Activated CD4-positive, alpha-beta T cell treated with anti-CD3 and anti-CD28 coated beads for 1 hour (primary cell): ENCODE data around the gene JDP2.

Source experiments
- DNase-seq: peaks from one replicate; pipeline ENCODE4 v3.0.0-alpha.2; 2020

JDP2 gene

GRCh38 chr14:75411214-75411540 lies 16.6 kb upstream of the JDP2 start:
- DNase-seq, result no peak

GRCh38 chr14:75413013-75413412 lies 14.8 kb upstream of the JDP2 start:
- DNase-seq, result no peak

DNA sequence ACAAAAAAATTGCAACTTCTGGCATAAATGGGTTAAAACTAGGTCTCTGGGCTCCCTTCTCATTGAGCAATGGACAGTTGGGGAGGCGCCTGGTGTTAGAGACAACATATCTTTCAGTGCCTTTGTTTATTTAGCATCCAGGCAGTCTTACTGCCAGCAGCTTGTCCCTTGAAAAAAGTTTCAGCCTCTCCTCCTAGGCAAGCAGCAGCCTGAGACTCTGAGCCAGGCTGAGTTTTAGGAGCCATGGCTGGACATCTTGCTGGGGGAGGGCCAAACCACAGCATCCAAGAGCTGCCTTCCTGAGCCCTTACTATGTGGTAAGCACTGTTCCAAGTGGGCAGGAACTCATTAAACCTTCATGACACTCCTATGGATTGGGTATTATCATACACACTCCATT lies 10.1 kb upstream of the JDP2 start:
- no peak for DNase-seq

DNA sequence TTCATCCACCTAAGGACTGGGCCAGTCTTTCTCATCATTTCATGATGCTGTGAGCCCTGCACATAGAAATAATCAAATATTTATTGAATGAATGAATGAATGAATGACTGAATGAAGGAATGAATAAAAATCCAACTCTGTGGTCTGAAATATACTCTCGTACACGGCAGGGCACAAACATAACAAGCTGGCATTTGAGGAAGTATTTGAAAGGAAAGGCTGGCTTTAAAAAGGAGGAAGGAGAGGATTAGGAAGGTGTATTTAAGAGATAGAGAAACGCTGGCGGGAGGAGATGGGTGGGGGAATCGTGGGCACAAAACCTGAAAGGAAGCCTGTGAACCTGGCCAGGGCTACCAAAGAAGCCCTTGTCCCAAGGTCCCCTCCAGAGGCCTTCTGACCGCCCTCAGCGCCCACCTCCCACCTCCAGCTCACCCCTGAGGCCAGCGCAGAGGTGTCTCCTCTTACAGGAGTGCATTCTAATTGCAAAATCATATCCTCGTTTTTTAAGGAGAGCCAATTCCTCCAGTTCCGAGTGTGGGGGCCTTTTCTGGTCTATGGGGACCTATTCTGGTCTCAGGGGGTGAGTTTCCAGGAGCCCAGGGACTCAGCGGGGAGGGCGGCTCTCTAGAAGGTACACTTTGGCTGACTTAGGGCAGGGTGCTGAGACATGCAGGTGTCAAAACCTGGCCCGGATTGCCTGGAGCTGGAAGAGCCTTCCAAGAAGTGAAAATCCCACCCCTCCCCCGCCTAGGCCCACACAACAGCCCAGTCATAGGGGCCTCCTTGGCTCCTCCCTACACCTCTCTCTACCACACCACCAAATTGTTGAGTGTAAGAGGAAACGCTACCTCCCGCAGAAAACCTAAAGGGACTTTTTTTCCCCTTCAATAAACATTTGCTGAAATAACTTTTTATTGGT lies 8.7 kb upstream of the JDP2 start:
- no peak for DNase-seq

DNA sequence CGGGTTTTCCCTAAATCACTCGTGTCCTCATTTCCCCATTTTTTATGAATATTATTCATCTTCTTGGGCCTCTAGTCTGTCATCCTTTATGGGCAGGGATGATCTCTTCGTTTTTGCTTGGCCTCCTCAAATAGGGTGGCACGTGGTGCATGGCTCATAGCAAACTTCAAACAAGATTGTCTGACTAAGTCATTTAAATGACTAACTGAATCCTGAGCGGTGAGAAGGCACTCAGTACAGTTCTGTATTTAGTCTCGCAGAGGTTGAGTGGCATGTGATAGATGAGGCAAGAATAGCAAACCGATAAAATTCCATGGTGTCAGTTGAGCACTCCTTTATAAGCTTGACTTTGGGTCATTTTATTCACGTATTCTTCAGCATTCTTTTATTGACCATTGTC lies 5.7 kb upstream of the JDP2 start:
- no peak for DNase-seq

GRCh38 chr14:75424496-75424895 lies 3.3 kb upstream of the JDP2 start:
- DNase-seq, result no peak

GRCh38 chr14:75425446-75425845 lies 2.4 kb upstream of the JDP2 start:
- no peak for DNase-seq

DNA sequence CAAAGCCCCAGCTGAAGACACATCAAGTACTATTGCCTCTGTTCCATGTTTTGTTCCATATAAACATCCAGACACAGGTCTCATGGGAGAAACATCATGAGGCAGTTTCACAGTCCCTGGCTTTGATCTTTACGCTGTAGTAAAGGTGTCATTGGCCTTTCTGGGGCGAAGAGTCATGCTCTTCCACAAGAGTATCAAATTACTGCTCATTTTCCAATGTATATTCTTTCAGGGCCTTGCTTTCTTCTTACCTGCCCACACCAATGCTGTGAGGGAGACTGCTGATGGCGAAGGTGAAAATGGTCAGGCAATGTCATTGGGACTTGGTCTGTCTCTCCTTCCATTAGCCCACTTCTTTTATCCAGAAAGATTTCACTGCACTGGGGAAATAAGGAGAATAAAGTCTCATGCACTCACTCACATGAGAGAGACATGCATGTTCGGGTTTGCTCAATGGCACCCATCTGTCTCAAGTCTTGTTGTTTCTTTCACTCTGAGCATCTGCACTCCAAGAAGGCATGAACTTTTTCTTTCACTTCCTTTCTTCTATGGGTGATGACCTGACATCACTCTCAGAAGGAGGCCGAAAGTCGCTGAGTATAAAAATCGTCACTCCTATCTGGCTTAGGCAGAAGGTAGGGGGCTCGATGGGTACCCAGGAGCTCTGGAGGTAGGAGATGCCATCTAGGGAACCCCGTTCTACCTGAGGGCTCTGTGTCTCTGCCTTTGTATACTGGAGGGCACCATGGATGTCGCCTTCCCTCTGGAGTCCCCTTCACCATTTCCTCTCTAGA lies 1.3 kb upstream of the JDP2 start:
- DNase-seq, result no peak

DNA sequence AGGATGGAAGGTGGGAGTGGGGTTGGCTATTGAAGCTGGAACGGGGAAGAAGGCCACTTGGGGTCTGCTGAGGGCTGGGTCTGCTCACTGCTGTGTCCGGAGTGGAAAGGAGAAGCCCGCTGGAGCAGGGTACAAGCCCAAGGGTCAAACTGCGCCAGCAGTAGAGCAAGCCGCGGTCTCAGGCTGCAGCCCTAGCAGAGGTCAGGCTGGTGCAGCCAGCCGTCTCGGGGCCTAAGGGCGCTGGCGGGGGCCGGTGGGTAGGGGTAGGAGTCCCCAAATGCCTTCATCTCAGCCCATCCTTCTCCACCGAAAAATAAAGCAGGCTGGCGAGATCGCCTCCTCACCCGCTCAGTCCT lies 718 bp upstream of the JDP2 start:
- DNase-seq, result no peak

- no peak for DNase-seq
These were observed 645 bp downstream of the JDP2 start for GRCh38 chr14:75428230-75429104.

DNA sequence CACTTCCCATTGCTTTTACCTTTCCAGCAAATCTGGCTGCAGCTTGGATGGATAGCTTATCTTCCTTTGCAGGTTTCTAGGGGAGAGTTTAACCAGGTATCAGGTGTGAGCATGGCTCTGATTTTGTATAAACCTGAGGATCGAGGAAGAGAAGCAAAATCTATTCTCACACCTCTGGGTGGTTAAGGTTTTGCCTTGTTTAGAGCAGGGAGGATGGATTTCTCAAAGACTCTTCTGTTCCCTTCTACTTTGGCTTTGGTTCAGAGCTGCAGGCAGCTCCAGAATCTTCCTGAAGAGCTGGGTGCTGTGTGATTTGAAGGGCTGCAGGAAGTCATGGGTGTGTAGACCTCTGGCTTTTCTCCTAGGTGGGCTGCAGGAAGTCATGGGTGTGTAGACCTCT lies 1.7 kb downstream of the JDP2 start:
- no peak for DNase-seq

DNA sequence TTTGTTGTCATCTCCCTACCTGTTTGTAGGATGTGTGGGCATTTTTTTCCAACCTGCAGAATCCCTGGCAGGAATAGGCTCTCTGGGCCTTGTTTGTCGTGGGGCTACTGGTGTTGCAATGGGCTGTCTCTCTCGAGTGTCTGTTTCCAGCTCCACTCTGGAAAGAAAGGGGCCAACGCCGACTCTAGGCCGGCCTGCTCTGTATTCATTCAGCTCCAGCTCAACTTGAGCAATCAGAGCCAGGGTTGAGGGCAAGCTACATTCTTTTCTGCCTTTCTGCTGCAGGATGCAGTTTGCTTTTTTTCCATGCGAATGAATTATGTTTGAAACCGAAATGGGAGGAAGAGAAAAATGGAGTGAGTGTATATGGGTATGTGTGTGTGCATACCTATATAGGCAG lies 2.3 kb downstream of the JDP2 start:
- no peak for DNase-seq

DNA sequence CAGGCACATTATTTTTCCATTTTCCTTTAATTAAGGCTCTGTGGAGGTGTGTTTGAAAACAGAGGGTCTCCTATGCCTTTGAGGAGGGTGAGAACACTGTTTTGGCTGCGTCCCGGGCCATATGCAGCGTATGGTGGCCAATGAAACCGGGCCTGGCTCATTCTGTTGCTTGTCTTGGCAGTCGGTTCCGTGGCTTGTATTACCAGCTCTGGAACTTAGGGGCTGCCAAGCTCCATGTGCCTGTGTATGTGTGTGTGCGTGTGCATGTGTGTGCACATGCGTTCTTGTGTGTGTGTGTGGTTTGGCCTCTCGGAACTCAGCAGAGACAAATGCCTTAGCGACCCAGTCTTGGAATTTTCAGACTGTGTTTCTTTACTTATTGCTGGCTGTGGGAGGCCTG lies 2.7 kb downstream of the JDP2 start:
- no peak for DNase-seq

DNA sequence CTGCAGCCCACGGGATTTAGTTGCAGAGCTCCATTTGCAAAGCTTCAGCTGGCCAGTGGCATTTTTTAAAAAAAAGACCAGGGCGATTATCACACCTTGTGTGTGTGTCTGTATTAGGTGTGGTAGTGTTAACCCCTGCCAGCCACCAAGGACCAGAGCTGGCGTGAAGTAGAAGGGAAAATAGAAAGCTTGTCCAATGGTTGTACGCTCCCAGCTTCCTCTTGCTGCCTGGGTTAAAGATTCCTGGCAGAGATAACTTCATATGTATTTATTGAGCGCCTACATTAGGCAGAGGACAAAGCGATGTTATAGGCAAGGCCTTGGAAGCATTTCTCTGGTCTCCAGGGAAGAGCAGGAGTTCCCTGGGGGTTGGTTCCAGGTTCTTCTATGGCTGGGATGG lies 3.2 kb downstream of the JDP2 start:
- no peak for DNase-seq

DNA sequence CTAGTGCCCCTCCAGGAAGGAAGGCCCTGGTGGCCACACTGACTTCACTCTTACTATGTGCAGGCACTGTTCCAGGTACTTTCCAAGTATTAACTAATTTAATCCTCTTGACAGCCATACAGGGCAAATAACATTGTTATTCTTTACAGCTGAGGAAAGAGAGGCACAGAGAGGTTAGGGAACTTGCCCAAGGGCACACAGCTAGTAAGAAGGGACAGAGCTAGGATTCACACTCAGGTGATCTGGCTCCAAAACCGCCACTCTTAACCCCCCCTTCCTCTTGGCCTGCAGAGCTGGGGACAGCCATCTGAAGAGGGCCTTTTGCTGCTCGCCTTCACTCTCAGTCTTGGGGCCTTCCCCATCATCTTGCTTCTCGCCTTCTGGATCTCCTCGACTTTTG lies 4.0 kb downstream of the JDP2 start:
- DNase-seq, result no peak

DNA sequence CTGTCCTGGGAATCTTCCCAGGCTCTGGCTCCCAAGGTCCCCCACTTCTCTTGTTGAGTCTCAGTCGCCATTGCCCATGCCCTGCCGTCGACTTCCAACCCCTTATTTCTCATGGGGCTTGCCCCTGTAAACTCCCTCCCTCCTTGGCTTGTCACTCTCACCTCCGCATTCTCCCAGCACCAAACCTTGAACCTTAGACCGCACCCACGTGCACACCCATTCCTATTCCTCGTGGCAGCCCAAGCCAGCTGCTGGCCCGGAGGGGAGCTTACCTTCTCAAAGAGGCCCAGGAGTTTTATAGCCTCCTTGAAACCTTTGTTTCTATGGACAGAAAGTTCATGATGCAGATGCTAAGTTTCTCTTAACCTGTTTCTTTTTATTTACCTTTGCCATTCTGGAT lies 4.6 kb downstream of the JDP2 start:
- DNase-seq, result no peak

DNA sequence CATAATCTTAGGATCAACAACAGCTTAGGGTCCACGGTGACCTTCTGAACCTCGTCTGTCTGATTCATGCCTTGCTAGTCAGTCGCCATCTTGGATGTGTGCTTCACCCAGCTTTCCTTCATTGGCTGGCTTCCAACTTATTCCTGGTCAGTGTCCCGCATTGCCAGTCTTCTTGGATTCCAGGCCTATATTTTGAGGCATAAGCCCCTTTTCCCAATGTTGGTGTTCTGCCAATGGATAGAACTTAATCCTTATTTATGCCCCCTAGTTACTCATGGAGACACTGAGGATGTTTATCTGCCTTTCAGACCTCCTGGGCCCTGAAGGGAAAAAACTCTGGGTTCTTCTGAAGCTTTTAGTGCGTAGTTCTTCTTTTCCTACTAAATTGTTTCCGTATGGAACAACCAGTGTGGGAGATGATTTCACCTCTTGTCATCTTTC lies 5.8 kb downstream of the JDP2 start:
- no peak for DNase-seq

GRCh38 chr14:75434138-75434889 lies 6.5 kb downstream of the JDP2 start:
- DNase-seq, result no peak

DNA sequence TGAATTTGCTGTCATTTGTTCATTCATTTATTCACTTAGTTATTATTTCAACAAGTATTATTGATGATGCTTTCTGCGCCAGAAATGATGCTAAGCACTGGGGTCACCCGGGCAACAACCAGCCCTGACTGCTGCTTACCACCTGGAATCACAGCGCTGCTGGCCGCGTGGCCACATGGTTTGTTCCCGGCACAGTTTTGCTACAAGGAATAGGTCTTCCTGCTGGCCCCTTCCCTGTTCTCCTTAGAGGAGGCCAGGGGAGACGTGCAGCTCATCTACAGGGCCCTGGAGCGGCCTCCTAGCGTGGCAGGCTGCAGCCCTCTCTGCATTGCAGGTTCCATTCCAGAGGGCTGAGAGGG lies 7.0 kb downstream of the JDP2 start:
- no peak for DNase-seq

GRCh38 chr14:75435473-75435872 lies 7.7 kb downstream of the JDP2 start:
- no peak for DNase-seq

GRCh38 chr14:75437201-75438143 lies 9.7 kb downstream of the JDP2 start:
- DNase-seq, result no peak
